Peyer's patch (tissue), 4 donors: ENCODE measurements around the gene ANKFY1. TPM values are rescaled to one million over a fixed set of nuclear protein-coding genes. Genes with fewer than 3 reads are reported as not detected.
A peak's percentile ranks its signal among the peaks of the same experiment; 100 is the strongest.

ENCODE experiments used
- DNase-seq, 3 donors: peaks; one replicate each; pipeline ENCODE4 v3.0.0-alpha.2; 2017 to 2019
- H3K27ac ChIP-seq, 4 donors: fragments of 200-600 bp; sonication (generic); one replicate each; pipeline ENCODE4 v1.5.1; 2016 to 2019
- H3K27me3 ChIP-seq, 2 donors: fragments of 200-600 bp; sonication (generic); one replicate each; pipeline ENCODE4 v1.5.1; 2019
- H3K36me3 ChIP-seq, 3 donors: fragments of 200-600 bp; sonication (generic); one replicate each; pipeline ENCODE4 v1.5.1; 2016 to 2019
- H3K4me1 ChIP-seq, 4 donors: fragments of 200-600 bp; sonication (generic); one replicate each; pipeline ENCODE4 v1.5.1; 2016 to 2019
- H3K4me3 ChIP-seq, 4 donors: fragments of 200-600 bp; sonication (generic); 1 replicate in 3 of 4; 2 replicates in 1 of 4; pipeline ENCODE4 v1.5.1; 2016 to 2019; ENCODE audit warnings: mild to moderate bottlenecking in 1 of 4
- H3K9me3 ChIP-seq, 4 donors: fragments of 200-600 bp; sonication (generic); one replicate each; pipeline ENCODE4 v1.5.1; 2016 to 2019; ENCODE audit warnings: mild to moderate bottlenecking in 1 of 4
- CTCF ChIP-seq, 6 experiments: fragments of 450-650 bp in 4 of 6; fragments of 200-600 bp in 2 of 6; sonication (generic) in 1 of 6; IDR thresholded peaks; one replicate each; pipeline ENCODE4 v1.5.1; 2017 to 2019; ENCODE audit warnings: antibody characterized with exemption in 6 of 6, mild to moderate bottlenecking in 3 of 6, moderate library complexity in 1 of 6
- POLR2A ChIP-seq, 2 donors: fragments of 450-650 bp; IDR thresholded peaks; one replicate each; pipeline ENCODE4 v1.5.1; 2017; ENCODE audit warnings: antibody characterized with exemption in 2 of 2, mild to moderate bottlenecking in 2 of 2, moderate library complexity in 2 of 2
- total RNA-seq, 4 donors: library from RNA; depleted of rRNA; stranded (reverse); fragments of >200 nt; gene quantifications; one replicate each; pipeline ENCODE4 v1.1.0, GENCODE V29; 2016

Gene ANKFY1
- total RNA-seq, 4 donors from 2014 or later, result 40.8 to 57.1 (median 48.5) TPM

- Histone ChIP-seq H3K4me3 (no peak overlapping the region), H3K27me3 (no peaks in the 10 kb centered on the region), H3K9me3 (no peaks in the 10 kb centered on the region), H3K27ac (no peak overlapping the region), H3K36me3 (peaks cover 0 to 66% (median 0%) of the 10 kb centered on the region in 3 donors), H3K4me1 (no peaks in the 10 kb centered on the region)
- no peak for DNase-seq
- no peak for TF ChIP-seq POLR2A (IDR thresholded peaks at IDR 0.05)
- TF ChIP-seq CTCF (IDR thresholded peaks at IDR 0.05), result no peak
These were observed 54.2 kb downstream of the ANKFY1 start for GRCh38 chr17:4209611-4210010.

GRCh38 chr17:4208238-4208637 is 55.5 kb downstream of the ANKFY1 start:
- no peaks in the 10 kb centered on the region for H3K4me1 ChIP-seq
- peak overlapping the region in 1 of 4 donors; percentile 4 for H3K27ac ChIP-seq
- no peaks in the 10 kb centered on the region for H3K9me3 ChIP-seq
- peaks cover 0 to 60% (median 0%) of the 10 kb centered on the region in 3 donors for H3K36me3 ChIP-seq
- no peak for TF ChIP-seq POLR2A (IDR thresholded peaks at IDR 0.05)
- TF ChIP-seq CTCF (IDR thresholded peaks at IDR 0.05), result no peak
- no peak for DNase-seq
- no peaks in the 10 kb centered on the region for H3K27me3 ChIP-seq
- H3K4me3 ChIP-seq, result no peak overlapping the region

- TF ChIP-seq CTCF (IDR thresholded peaks at IDR 0.05) (no peak), POLR2A (IDR thresholded peaks at IDR 0.05) (no peak)
- Histone ChIP-seq H3K4me3 (no peak overlapping the region), H3K27me3 (no peaks in the 10 kb centered on the region), H3K9me3 (no peaks in the 10 kb centered on the region), H3K4me1 (no peaks in the 10 kb centered on the region), H3K36me3 (peaks cover 0 to 53% (median 0%) of the 10 kb centered on the region in 3 donors), H3K27ac (peak overlapping the region in 1 of 4 donors; percentile 63)
- no peak for DNase-seq
These were observed 56.8 kb downstream of the ANKFY1 start for GRCh38 chr17:4206962-4207361.

- Histone ChIP-seq H3K27me3 (no peaks in the 10 kb centered on the region), H3K9me3 (no peaks in the 10 kb centered on the region), H3K36me3 (peaks cover 0 to 49% (median 0%) of the 10 kb centered on the region in 3 donors), H3K27ac (peak overlapping the region in 1 of 4 donors; percentile 63), H3K4me1 (no peaks in the 10 kb centered on the region), H3K4me3 (no peak overlapping the region)
- no peak for DNase-seq
- TF ChIP-seq POLR2A (IDR thresholded peaks at IDR 0.05), result no peak
- no peak for TF ChIP-seq CTCF (IDR thresholded peaks at IDR 0.05)
These were observed 57.9 kb downstream of the ANKFY1 start for GRCh38 chr17:4205917-4206316.

GRCh38 chr17:4204710-4205173 is 59.0 kb downstream of the ANKFY1 start:
- no peak overlapping the region for H3K4me3 ChIP-seq
- H3K27ac ChIP-seq, result peak overlapping the region in 2 of 4 donors; percentile 36 to 71
- no peak for TF ChIP-seq POLR2A (IDR thresholded peaks at IDR 0.05)
- no peak for TF ChIP-seq CTCF (IDR thresholded peaks at IDR 0.05)
- no peaks in the 10 kb centered on the region for H3K4me1 ChIP-seq
- no peaks in the 10 kb centered on the region for H3K27me3 ChIP-seq
- DNase-seq, result peak in 1 of 3 donors; percentile 56
- H3K36me3 ChIP-seq, result peaks cover 0 to 47% (median 0%) of the 10 kb centered on the region in 3 donors
- no peaks in the 10 kb centered on the region for H3K9me3 ChIP-seq

- H3K9me3 ChIP-seq, result no peaks in the 10 kb centered on the region
- peaks cover 0 to 42% (median 0%) of the 10 kb centered on the region in 3 donors for H3K36me3 ChIP-seq
- no peak for TF ChIP-seq CTCF (IDR thresholded peaks at IDR 0.05)
- no peak for TF ChIP-seq POLR2A (IDR thresholded peaks at IDR 0.05)
- no peak overlapping the region for H3K4me3 ChIP-seq
- DNase-seq, result no peak
- H3K27ac ChIP-seq, result peak overlapping the region; percentile 13 to 71 (median 28)
- no peaks in the 10 kb centered on the region for H3K27me3 ChIP-seq
- no peaks in the 10 kb centered on the region for H3K4me1 ChIP-seq
These were observed 59.6 kb downstream of the ANKFY1 start for GRCh38 chr17:4204190-4204589.
